K562 (cell line): ENCODE results near the gene RABGAP1L. TPM values are rescaled to one million over a fixed set of nuclear protein-coding genes. Genes with fewer than 3 reads are reported as not detected.
"Not testable (repeated sequence)": the region's sequence is repeated elsewhere in the genome, so short reads cannot be mapped to it uniquely, and the experiment has no call there.

Experiments used
- ATAC-seq: fragments of 200-7000 bp; cut with Tn5 transposase; 3 replicates; pipeline ENCODE4 v1.9.1; 2020; ENCODE audit warnings: moderate library complexity
- BruUV-seq: library from RNA; stranded (reverse); fragments of 400-500 nt; replicated peaks from 2 replicates; lab custom pipeline; 2021; lab: Mats Ljungman, UMichigan
- CTCF ChIA-PET: fragments of 300-600 bp; formaldehyde crosslinking; extraction: SDS; loops from one replicate; lab custom pipeline; 2021; ENCODE audit warnings: low intra/inter-chr PET ratio; lab: Yijun Ruan, JAX
- POLR2A ChIA-PET: fragments of 300-600, 350-650 bp; sonication (Branson Sonifier 250); formaldehyde crosslinking; extraction: SDS; loops from one replicate; lab custom pipeline; 2021; ENCODE audit warnings: antibody characterized with exemption, inconsistent platforms; lab: Yijun Ruan, JAX
- DNase-seq, 4 experiments: peaks; one replicate each; pipeline versions ENCODE4 v3.0.0 to v3.0.0-alpha.2; 2011 to 2018; ENCODE audit warnings: low spot score in 3 of 4, mixed read lengths in 3 of 4; ENCODE audit errors: extremely low read depth in 1 of 4
- FAIRE-seq: peaks from 2 replicates; lab custom pipeline; 2011; peaks lifted over from hg19 to GRCh38; lab: Jason Lieb, UNC
- H2AFZ ChIP-seq: 2 replicates; pipeline ENCODE4 v1.6.0; 2011; ENCODE audit warnings: low read depth, low read length, control low read depth, inconsistent platforms
- H3K27ac ChIP-seq: fragments of 200-600 bp; 3 replicates; pipeline ENCODE4 v1.8.0; 2011; ENCODE audit warnings: low read depth, mild to moderate bottlenecking, control low read depth, inconsistent platforms, low read length, moderate library complexity, mixed read lengths; ENCODE audit errors: extremely low read depth
- H3K27me3 ChIP-seq, 2 experiments: fragments of 300-600 bp in 1 of 2; 2 replicates in 1 of 2; 3 replicates in 1 of 2; pipeline versions ENCODE4 v1.6.0 to v1.8.0; 2011; ENCODE audit warnings: inconsistent platforms in 2 of 2, low read length in 2 of 2, mild to moderate bottlenecking in 1 of 2, mixed read lengths in 1 of 2, moderate library complexity in 1 of 2; ENCODE audit not compliant: control insufficient read depth in 2 of 2, insufficient read depth in 2 of 2
- H3K36me3 ChIP-seq: fragments of 300-600 bp; 3 replicates; pipeline ENCODE4 v1.8.0; 2011; ENCODE audit warnings: mild to moderate bottlenecking, low read length, inconsistent platforms; ENCODE audit not compliant: control insufficient read depth, insufficient read depth
- H3K4me1 ChIP-seq, 2 experiments: fragments of 200-600 bp in 1 of 2; replicated peaks in 1 of 2; 2 replicates in 1 of 2; 3 replicates in 1 of 2; pipeline versions ENCODE4 v1.5.1 to v1.8.0; 2011; ENCODE audit warnings: inconsistent platforms in 2 of 2, low read length in 2 of 2, mild to moderate bottlenecking in 1 of 2, mixed read lengths in 1 of 2, moderate library complexity in 1 of 2; ENCODE audit not compliant: control insufficient read depth in 2 of 2, insufficient read depth in 2 of 2
- H3K4me2 ChIP-seq: 2 replicates; pipeline ENCODE4 v1.6.1; 2011; ENCODE audit warnings: low read length, control low read depth, inconsistent platforms, mixed read lengths; ENCODE audit not compliant: insufficient read depth
- H3K4me3 ChIP-seq: fragments of 200-600 bp; sonication (generic), shearing (Covaris generic); 2 replicates; pipeline ENCODE4 v1.5.1; 2016; ENCODE audit warnings: control low read depth, inconsistent platforms
- H3K79me2 ChIP-seq: fragments of 200-600 bp; 3 replicates; pipeline ENCODE4 v1.8.0; 2011; ENCODE audit warnings: low read length, inconsistent platforms; ENCODE audit not compliant: control insufficient read depth, insufficient read depth
- H3K9ac ChIP-seq, 2 experiments: 2 replicates each; pipeline versions ENCODE4 v1.6.0 to v1.6.1; 2011; ENCODE audit warnings: low read depth in 2 of 2, low read length in 2 of 2, control low read depth in 1 of 2, inconsistent platforms in 1 of 2, mild to moderate bottlenecking in 1 of 2, mixed read lengths in 1 of 2; ENCODE audit not compliant: insufficient read depth in 1 of 2
- H3K9me1 ChIP-seq: one replicate; pipeline ENCODE4 v1.6.0; 2011; ENCODE audit warnings: inconsistent platforms, mild to moderate bottlenecking, low read length, moderate library complexity; ENCODE audit not compliant: control insufficient read depth, insufficient read depth
- H3K9me3 ChIP-seq: replicated peaks from 2 replicates; pipeline ENCODE4 v1.5.1; 2011; ENCODE audit warnings: low read depth, low read length, inconsistent platforms; ENCODE audit not compliant: control insufficient read depth, insufficient read depth
- H4K20me1 ChIP-seq: replicated peaks from 2 replicates; pipeline ENCODE4 v1.6.1; 2011; ENCODE audit warnings: low read length, inconsistent platforms, mixed read lengths; ENCODE audit not compliant: control insufficient read depth, insufficient read depth
- CBFA2T3 ChIP-seq: fragments of 450-650 bp; IDR thresholded peaks from 2 replicates; pipeline ENCODE4 v1.6.1; 2017
- FOXK1 ChIP-seq: sonication (generic); formaldehyde crosslinking; IDR thresholded peaks from 2 replicates; pipeline ENCODE4 v1.8.0; 2022; ENCODE audit warnings: missing genetic modification reagents, mild to moderate bottlenecking, borderline replicate concordance
- JUNB ChIP-seq: fragments of 450-650 bp; formaldehyde crosslinking; conservative IDR thresholded peaks from 2 replicates; pipeline ENCODE4 v1.4.0; 2020; ENCODE audit warnings: mild to moderate bottlenecking
- RBM25 ChIP-seq: fragments of 200-400 bp; formaldehyde crosslinking; IDR thresholded peaks from 2 replicates; pipeline ENCODE4 v1.6.1; 2018; ENCODE audit warnings: low read length, low read depth, moderate library complexity; ENCODE audit not compliant: severe bottlenecking
- SMAD1 ChIP-seq: fragments of 150-350 bp; IDR thresholded peaks from 2 replicates; pipeline ENCODE4 v1.6.1; 2014; ENCODE audit warnings: low read length, low read depth; ENCODE audit not compliant: partially characterized antibody
- YBX1 ChIP-seq: fragments of 450-650 bp; IDR thresholded peaks from 2 replicates; pipeline ENCODE4 v1.7.1; 2016; ENCODE audit warnings: mild to moderate bottlenecking
- ZNF12 ChIP-seq: sonication (generic); formaldehyde crosslinking; IDR thresholded peaks from 2 replicates; pipeline ENCODE4 v1.4.0; 2020; ENCODE audit warnings: mild to moderate bottlenecking, missing genetic modification reagents
- ZNF668 ChIP-seq: fragments of 250-450 bp; sonication (Bioruptor Pico); IDR thresholded peaks from 2 replicates; pipeline ENCODE4 v1.8.0; 2022; ENCODE audit warnings: mild to moderate bottlenecking, inconsistent platforms
- WGBS: fragments of 100-300 bp; shearing (Covaris generic); methylation state at CpG from one replicate; pipeline ENCODE4 v1.1.6; 2016; ENCODE audit warnings: low coverage, mixed read lengths; ENCODE audit not compliant: insufficient coverage; ENCODE audit errors: missing lambda C conversion rate; 5-methylcytosine and 5-hydroxymethylcytosine counted together
- in situ Hi-C: fragments of 300-500 bp; cut with MboI; formaldehyde crosslinking; loops from 4 replicates; pipeline ENCODE4 v1.15.0; 2018; ENCODE audit warnings: inconsistent platforms, mixed read lengths
- intact Hi-C: fragments of 100-400 bp; cut with micrococcal nuclease; formaldehyde crosslinking; loops from 2 replicates; pipeline ENCODE4 v1.14.2; 2022
- polyA plus RNA-seq, 8 experiments: library from polyadenylated mRNA; depleted of rRNA in 4 of 8; stranded (reverse) in 5 of 8; unstranded in 3 of 8; fragments of >200 nt; fragmentation: Nextera tagmentation in 2 of 8; fragmentation: Illumina TruSeq in 1 of 8; extraction: Ambion mirVana in 2 of 8; extraction: Trizol in 1 of 8; gene quantifications; 2 replicates each; pipeline versions ENCODE4 v1.2.1 to v1.2.3, GENCODE V29; 2011 to 2014; ENCODE audit warnings: inconsistent platforms in 1 of 8, missing spikeins in 1 of 8
- total RNA-seq, 7 experiments: library from RNA; depleted of rRNA in 6 of 7; stranded (reverse); fragments of >200 nt in 6 of 7; fragmentation: Illumina TruSeq in 2 of 7; extraction: Trizol in 2 of 7; gene quantifications; 2 replicates each; pipeline versions ENCODE4 v1.2.1 to v1.2.3, GENCODE V29; 2011 to 2021; ENCODE audit warnings: low replicate concordance in 1 of 7
- TF ChIP-seq, protein P1 (sequence below): fragments of 250-450 bp; sonication (Bioruptor Pico); IDR thresholded peaks from 2 replicates; pipeline ENCODE4 v1.5.0; 2021; ENCODE audit warnings: mild to moderate bottlenecking, borderline replicate concordance
- TF ChIP-seq, protein P2 (sequence below): fragments of 250-450 bp; sonication (Bioruptor Pico); IDR thresholded peaks from 2 replicates; pipeline ENCODE4 v1.8.0; 2021; ENCODE audit warnings: mild to moderate bottlenecking, moderate library complexity
- TF ChIP-seq, protein P3 (sequence below): fragments of 450-650 bp; IDR thresholded peaks from 2 replicates; pipeline ENCODE4 v1.7.0; 2016; ENCODE audit warnings: borderline replicate concordance

The RABGAP1L gene
- total and polyA plus RNA-seq, 9 of the 15 experiments (the other 6 are each of a cell fraction or from before 2014, with no cell fraction given), result 16.5 to 44.9 (median 26.7) TPM

DNA sequence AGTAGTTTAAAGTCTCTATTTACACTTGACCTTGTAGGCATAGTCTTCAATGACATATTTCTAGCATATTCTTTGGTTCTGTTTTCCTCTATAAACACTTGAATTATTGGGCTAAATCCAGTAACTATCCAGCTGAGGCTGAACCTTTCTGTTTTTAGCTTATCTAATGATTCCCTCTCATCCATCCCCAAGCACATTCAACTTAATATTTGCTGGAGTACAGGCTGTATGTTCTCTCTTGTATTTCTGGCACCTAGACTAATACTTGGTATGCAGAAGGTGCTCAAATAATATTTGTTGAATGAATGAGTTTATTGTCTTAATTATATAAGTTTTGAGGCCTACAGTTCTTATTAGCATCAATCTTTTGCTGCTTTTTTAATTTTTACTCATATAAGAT is 88.7 kb downstream of the RABGAP1L start:
- H3K9me3 ChIP-seq, result no peaks in the 10 kb centered on the region
- no peaks in the 10 kb centered on the region for H4K20me1 ChIP-seq
- intact Hi-C loops, result no loop called here
- H3K4me2 ChIP-seq, result no peak overlapping the region
- no peak overlapping the region for H2AFZ ChIP-seq
- TF ChIP-seq ZNF668 (CRISPR knock-in tag) (no peak), RBM25 (no peak), SMAD1 (no peak), ZNF12 (CRISPR knock-in tag) (no peak), JUNB (CRISPR knock-in tag) (no peak), FOXK1 (CRISPR knock-in tag) (no peak), CBFA2T3 (no peak), YBX1 (no peak)
- TF ChIP-seq, protein P1, sequence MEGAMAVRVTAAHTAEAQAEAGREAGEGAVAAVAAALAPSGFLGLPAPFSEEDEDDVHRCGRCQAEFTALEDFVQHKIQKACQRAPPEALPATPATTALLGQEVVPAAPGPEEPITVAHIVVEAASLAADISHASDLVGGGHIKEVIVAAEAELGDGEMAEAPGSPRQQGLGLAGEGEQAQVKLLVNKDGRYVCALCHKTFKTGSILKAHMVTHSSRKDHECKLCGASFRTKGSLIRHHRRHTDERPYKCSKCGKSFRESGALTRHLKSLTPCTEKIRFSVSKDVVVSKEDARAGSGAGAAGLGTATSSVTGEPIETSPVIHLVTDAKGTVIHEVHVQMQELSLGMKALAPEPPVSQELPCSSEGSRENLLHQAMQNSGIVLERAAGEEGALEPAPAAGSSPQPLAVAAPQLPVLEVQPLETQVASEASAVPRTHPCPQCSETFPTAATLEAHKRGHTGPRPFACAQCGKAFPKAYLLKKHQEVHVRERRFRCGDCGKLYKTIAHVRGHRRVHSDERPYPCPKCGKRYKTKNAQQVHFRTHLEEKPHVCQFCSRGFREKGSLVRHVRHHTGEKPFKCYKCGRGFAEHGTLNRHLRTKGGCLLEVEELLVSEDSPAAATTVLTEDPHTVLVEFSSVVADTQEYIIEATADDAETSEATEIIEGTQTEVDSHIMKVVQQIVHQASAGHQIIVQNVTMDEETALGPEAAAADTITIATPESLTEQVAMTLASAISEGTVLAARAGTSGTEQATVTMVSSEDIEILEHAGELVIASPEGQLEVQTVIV (CRISPR knock-in tag), result no peak
- TF ChIP-seq, protein P2, sequence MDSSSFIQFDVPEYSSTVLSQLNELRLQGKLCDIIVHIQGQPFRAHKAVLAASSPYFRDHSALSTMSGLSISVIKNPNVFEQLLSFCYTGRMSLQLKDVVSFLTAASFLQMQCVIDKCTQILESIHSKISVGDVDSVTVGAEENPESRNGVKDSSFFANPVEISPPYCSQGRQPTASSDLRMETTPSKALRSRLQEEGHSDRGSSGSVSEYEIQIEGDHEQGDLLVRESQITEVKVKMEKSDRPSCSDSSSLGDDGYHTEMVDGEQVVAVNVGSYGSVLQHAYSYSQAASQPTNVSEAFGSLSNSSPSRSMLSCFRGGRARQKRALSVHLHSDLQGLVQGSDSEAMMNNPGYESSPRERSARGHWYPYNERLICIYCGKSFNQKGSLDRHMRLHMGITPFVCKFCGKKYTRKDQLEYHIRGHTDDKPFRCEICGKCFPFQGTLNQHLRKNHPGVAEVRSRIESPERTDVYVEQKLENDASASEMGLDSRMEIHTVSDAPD (CRISPR knock-in tag), result no peak
- TF ChIP-seq, protein P3, sequence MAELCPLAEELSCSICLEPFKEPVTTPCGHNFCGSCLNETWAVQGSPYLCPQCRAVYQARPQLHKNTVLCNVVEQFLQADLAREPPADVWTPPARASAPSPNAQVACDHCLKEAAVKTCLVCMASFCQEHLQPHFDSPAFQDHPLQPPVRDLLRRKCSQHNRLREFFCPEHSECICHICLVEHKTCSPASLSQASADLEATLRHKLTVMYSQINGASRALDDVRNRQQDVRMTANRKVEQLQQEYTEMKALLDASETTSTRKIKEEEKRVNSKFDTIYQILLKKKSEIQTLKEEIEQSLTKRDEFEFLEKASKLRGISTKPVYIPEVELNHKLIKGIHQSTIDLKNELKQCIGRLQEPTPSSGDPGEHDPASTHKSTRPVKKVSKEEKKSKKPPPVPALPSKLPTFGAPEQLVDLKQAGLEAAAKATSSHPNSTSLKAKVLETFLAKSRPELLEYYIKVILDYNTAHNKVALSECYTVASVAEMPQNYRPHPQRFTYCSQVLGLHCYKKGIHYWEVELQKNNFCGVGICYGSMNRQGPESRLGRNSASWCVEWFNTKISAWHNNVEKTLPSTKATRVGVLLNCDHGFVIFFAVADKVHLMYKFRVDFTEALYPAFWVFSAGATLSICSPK, result no peak
- H3K79me2 ChIP-seq, result no peaks in the 10 kb centered on the region
- POLR2A ChIA-PET, result no interaction called here
- ATAC-seq (no peak; the same call in 2 of the 3 replicates), FAIRE-seq (no peak), DNase-seq (no peak)
- no peaks in the 10 kb centered on the region for H3K9me1 ChIP-seq
- H3K4me3 ChIP-seq, result no peak overlapping the region
- in situ Hi-C loops, result no loop called here
- H3K27ac ChIP-seq, result no peak overlapping the region
- no peaks in the 10 kb centered on the region for H3K4me1 ChIP-seq
- H3K9ac ChIP-seq, result no peak overlapping the region
- no peaks in the 10 kb centered on the region for H3K27me3 ChIP-seq
- peaks cover 26% of the 10 kb centered on the region for H3K36me3 ChIP-seq
- BruUV-seq, result no TSS peak
- CTCF ChIA-PET, result no interaction called here

DNA sequence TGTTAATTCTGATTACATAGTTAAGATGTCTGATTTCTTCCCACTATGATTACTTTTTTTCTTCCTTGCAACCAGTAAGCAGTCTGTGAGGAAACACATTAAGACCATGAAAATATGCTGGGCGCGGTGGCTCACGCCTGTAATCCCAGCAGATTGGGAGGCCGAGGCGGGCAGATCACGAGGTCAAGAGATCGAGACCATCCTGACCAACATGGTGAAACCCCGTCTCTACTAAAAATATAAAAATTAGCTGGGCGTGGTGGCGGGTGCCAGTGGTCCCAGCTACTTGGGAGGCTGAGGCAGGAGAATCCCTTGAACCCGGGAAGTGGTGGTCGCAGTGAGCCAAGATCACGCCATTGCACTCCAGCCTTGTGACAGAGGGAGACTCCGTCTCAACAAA is 97.1 kb downstream of the RABGAP1L start:
- intact Hi-C loops, result loop anchor here (10.0 kb wide), 1 partner anchor 1512 kb away; no protein-coding TSS in a partner anchor
- H2AFZ ChIP-seq, H3K27me3 ChIP-seq, H3K9ac ChIP-seq, BruUV-seq, H4K20me1 ChIP-seq, H3K4me1 ChIP-seq, H3K9me3 ChIP-seq, FAIRE-seq, ATAC-seq, H3K27ac ChIP-seq, POLR2A ChIA-PET, H3K79me2 ChIP-seq, H3K9me1 ChIP-seq, H3K4me3 ChIP-seq, H3K4me2 ChIP-seq, DNase-seq: not testable (repeated sequence)
- H3K36me3 ChIP-seq, result peaks cover 10% of the 10 kb centered on the region; the same call in 1 of the 3 replicates
- CTCF ChIA-PET, result interaction anchor here (3.3 kb wide), 1 partner anchor 488 kb away, joined by 26 read pairs; no protein-coding TSS in a partner anchor
- in situ Hi-C loops, result loop anchor here (25.0 kb wide), 1 partner anchor 731 kb away; the partner anchor contains the start of gene CACYBP
- 90% methylated on average over 14 of the region's 14 CpGs for WGBS
